ENCODE measurements around the gene HAPLN2. TPM values are rescaled to one million over a fixed set of nuclear protein-coding genes. Genes with fewer than 3 reads are reported as not detected.
A peak's percentile ranks its signal among the peaks of the same experiment; 100 is the strongest.

The HAPLN2 gene
- total RNA-seq, 4 donors from 2014 or later, result 0.55 to 1.9 TPM; not detected in 2

- DNase-seq, result no peak
- TF ChIP-seq POLR2AphosphoS5 (IDR thresholded peaks at IDR 0.05), result no peak
- no peak for TF ChIP-seq POLR2A (IDR thresholded peaks at IDR 0.05)
- TF ChIP-seq, protein P1, sequence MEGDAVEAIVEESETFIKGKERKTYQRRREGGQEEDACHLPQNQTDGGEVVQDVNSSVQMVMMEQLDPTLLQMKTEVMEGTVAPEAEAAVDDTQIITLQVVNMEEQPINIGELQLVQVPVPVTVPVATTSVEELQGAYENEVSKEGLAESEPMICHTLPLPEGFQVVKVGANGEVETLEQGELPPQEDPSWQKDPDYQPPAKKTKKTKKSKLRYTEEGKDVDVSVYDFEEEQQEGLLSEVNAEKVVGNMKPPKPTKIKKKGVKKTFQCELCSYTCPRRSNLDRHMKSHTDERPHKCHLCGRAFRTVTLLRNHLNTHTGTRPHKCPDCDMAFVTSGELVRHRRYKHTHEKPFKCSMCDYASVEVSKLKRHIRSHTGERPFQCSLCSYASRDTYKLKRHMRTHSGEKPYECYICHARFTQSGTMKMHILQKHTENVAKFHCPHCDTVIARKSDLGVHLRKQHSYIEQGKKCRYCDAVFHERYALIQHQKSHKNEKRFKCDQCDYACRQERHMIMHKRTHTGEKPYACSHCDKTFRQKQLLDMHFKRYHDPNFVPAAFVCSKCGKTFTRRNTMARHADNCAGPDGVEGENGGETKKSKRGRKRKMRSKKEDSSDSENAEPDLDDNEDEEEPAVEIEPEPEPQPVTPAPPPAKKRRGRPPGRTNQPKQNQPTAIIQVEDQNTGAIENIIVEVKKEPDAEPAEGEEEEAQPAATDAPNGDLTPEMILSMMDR (IDR thresholded peaks at IDR 0.05), result no peak
- TF ChIP-seq EP300 (IDR thresholded peaks at IDR 0.05; ENCODE audit: low read depth), result no peak
- intact Hi-C loops (cut with DNase I; ENCODE audit: low total_unique reads) (no loop called here), in situ Hi-C loops (cut with MboI; ENCODE audit: low pct_ligation_motif_present in 1 of 4, low pct_unique_long_range_greater_than_20kb in 1 of 4, low sequenced_read_pairs in 3 of 4) (no loop called here)
- no peaks in the 10 kb centered on the region for H3K9me3 ChIP-seq
- H3K27me3 ChIP-seq, result peaks cover 16% of the 10 kb centered on the region
- 79% methylated on average over 6 of the region's 6 CpGs; no CpG with 5 or more reads in 1 of the 2 donors for WGBS, 2 donors (ENCODE audit: low coverage in 1 of 2)
- H3K4me1 ChIP-seq, result peaks cover 18 to 50% (median 20%) of the 10 kb centered on the region in 4 donors
- H3K36me3 ChIP-seq, result no peaks in the 10 kb centered on the region
- H3K4me3 ChIP-seq, result no peak overlapping the region
- peak overlapping the region in 2 of 4 donors; percentile 12 to 77 for H3K27ac ChIP-seq
These were observed 51.1 kb downstream of the HAPLN2 start for GRCh38 chr1:156670359-156670758.

- H3K27ac ChIP-seq, result peak overlapping the region in 1 of 4 donors; percentile 12
- peaks cover 14 to 46% (median 17%) of the 10 kb centered on the region in 4 donors for H3K4me1 ChIP-seq
- peaks cover 20% of the 10 kb centered on the region for H3K27me3 ChIP-seq
- DNase-seq, result no peak
- H3K9me3 ChIP-seq, result no peaks in the 10 kb centered on the region
- WGBS, 2 donors (ENCODE audit: low coverage in 1 of 2), result 64 to 80% methylated on average over 1 to 4 of the region's 4 CpGs
- in situ Hi-C loops (cut with MboI; ENCODE audit: low pct_ligation_motif_present in 1 of 4, low pct_unique_long_range_greater_than_20kb in 1 of 4, low sequenced_read_pairs in 3 of 4), result no loop called here
- H3K4me3 ChIP-seq, result no peak overlapping the region
- no peaks in the 10 kb centered on the region for H3K36me3 ChIP-seq
- intact Hi-C loops (cut with DNase I; ENCODE audit: low total_unique reads), result no loop called here
- no peak for TF ChIP-seq POLR2AphosphoS5 (IDR thresholded peaks at IDR 0.05)
- TF ChIP-seq, protein P1 (IDR thresholded peaks at IDR 0.05), result no peak
- TF ChIP-seq POLR2A (IDR thresholded peaks at IDR 0.05), result no peak
- no peak for TF ChIP-seq EP300 (IDR thresholded peaks at IDR 0.05; ENCODE audit: low read depth)
These were observed 51.6 kb downstream of the HAPLN2 start for GRCh38 chr1:156670791-156671190.

GRCh38 chr1:156671804-156672203 lies 52.6 kb downstream of the HAPLN2 start:
- 97% methylated on average over 2 of the region's 2 CpGs; no CpG with 5 or more reads in 1 of the 2 donors for WGBS, 2 donors (ENCODE audit: low coverage in 1 of 2)
- Histone ChIP-seq H3K4me1 (peaks cover 12 to 40% (median 23%) of the 10 kb centered on the region in 4 donors), H3K36me3 (no peaks in the 10 kb centered on the region), H3K9me3 (no peaks in the 10 kb centered on the region), H3K27ac (no peak overlapping the region), H3K27me3 (peaks cover 31% of the 10 kb centered on the region), H3K4me3 (no peak overlapping the region)
- no peak for TF ChIP-seq EP300 (IDR thresholded peaks at IDR 0.05; ENCODE audit: low read depth)
- TF ChIP-seq POLR2AphosphoS5 (IDR thresholded peaks at IDR 0.05), result no peak
- TF ChIP-seq POLR2A (IDR thresholded peaks at IDR 0.05), result no peak
- TF ChIP-seq, protein P1 (IDR thresholded peaks at IDR 0.05), result no peak
- in situ Hi-C loops (cut with MboI; ENCODE audit: low pct_ligation_motif_present in 1 of 4, low pct_unique_long_range_greater_than_20kb in 1 of 4, low sequenced_read_pairs in 3 of 4) (no loop called here), intact Hi-C loops (cut with DNase I; ENCODE audit: low total_unique reads) (no loop called here)
- no peak for DNase-seq

- TF ChIP-seq POLR2AphosphoS5 (IDR thresholded peaks at IDR 0.05) (no peak), EP300 (IDR thresholded peaks at IDR 0.05; ENCODE audit: low read depth) (no peak), POLR2A (IDR thresholded peaks at IDR 0.05) (no peak)
- TF ChIP-seq, protein P1 (IDR thresholded peaks at IDR 0.05), result no peak
- Histone ChIP-seq H3K27ac (peak overlapping the region; percentile 17 to 79 (median 50)), H3K27me3 (peaks cover 47% of the 10 kb centered on the region), H3K4me3 (no peak overlapping the region), H3K9me3 (no peaks in the 10 kb centered on the region), H3K4me1 (peaks cover 8 to 40% (median 29%) of the 10 kb centered on the region in 4 donors), H3K36me3 (no peaks in the 10 kb centered on the region)
- WGBS, 2 donors (ENCODE audit: low coverage in 1 of 2), result 20 to 62% methylated on average over 1 to 8 of the region's 8 CpGs
- no peak for DNase-seq
- in situ Hi-C loops (cut with MboI; ENCODE audit: low pct_ligation_motif_present in 1 of 4, low pct_unique_long_range_greater_than_20kb in 1 of 4, low sequenced_read_pairs in 3 of 4) (no loop called here), intact Hi-C loops (cut with DNase I; ENCODE audit: low total_unique reads) (no loop called here)
These were observed 54.3 kb downstream of the HAPLN2 start for GRCh38 chr1:156673387-156674121.

Other genes starting within 250 kb of the HAPLN2 start
- 100 to 1,000 TPM in 1 of 4 donors, 10 to 100 TPM in 3; 26.1 to 200 (median 85.7) TPM for gene MEF2D, start 118.6 kb upstream of the HAPLN2 start, total RNA-seq
- gene IQGAP3, start 46.9 kb upstream of the HAPLN2 start, total RNA-seq, result 1 to 10 TPM; 1.7 to 9.4 (median 2.9) TPM
- not detected for gene TTC24, start 39.7 kb upstream of the HAPLN2 start, total RNA-seq
- 100 to 1,000 TPM in 1 of 4 donors, 10 to 100 TPM in 3; 25.1 to 104 (median 77.5) TPM for gene NAXE, start 27.6 kb upstream of the HAPLN2 start, total RNA-seq
- 100 to 1,000 TPM in 1 of 4 donors, 10 to 100 TPM in 3; 12.4 to 113 (median 28.9) TPM for gene GPATCH4, start 17.9 kb upstream of the HAPLN2 start, total RNA-seq
- under 1 TPM in 2 of 4 donors, not detected in 2; 0.55 to 0.95 TPM for gene BCAN, start 22.7 kb downstream of the HAPLN2 start, total RNA-seq
- gene NES, start 58.0 kb downstream of the HAPLN2 start, total RNA-seq, result 10 to 100 TPM in 1 of 4 donors, 1 to 10 TPM in 3; 3.3 to 15.5 (median 5.5) TPM
- gene CRABP2, start 86.2 kb downstream of the HAPLN2 start, total RNA-seq, result 1 to 10 TPM in 1 of 4 donors, under 1 TPM in 1, not detected in 2; 0.79 to 1.9 TPM
- gene METTL25B, start 109.1 kb downstream of the HAPLN2 start, total RNA-seq, result 10 to 100 TPM; 37.4 to 40.8 (median 39.0) TPM
- 10 to 100 TPM; 25.8 to 61.7 (median 33.1) TPM for gene ISG20L2, start 109.4 kb downstream of the HAPLN2 start, total RNA-seq
- gene MRPL24, start 121.7 kb downstream of the HAPLN2 start, total RNA-seq, result 10 to 100 TPM in 3 of 4 donors, 1 to 10 TPM in 1; 6.8 to 44.9 (median 37.1) TPM
- 100 to 1,000 TPM; 150 to 204 (median 179) TPM for gene HDGF, start 132.3 kb downstream of the HAPLN2 start, total RNA-seq
- 10 to 100 TPM; 15.1 to 69.9 (median 39.4) TPM for gene PRCC, start 148.1 kb downstream of the HAPLN2 start, total RNA-seq
- gene SH2D2A, start 197.4 kb downstream of the HAPLN2 start, total RNA-seq, result 1 to 10 TPM in 3 of 4 donors, not detected in 1; 1.9 to 5.9 (median 3.4) TPM
- gene INSRR, start 239.7 kb downstream of the HAPLN2 start, total RNA-seq, result not detected
- 1 to 10 TPM in 1 of 4 donors, under 1 TPM in 2, not detected in 1; 0.20 to 2.6 (median 0.64) TPM for gene NTRK1, start 241.4 kb downstream of the HAPLN2 start, total RNA-seq

Measured in transverse colon (tissue), 4 donors.